ENCODE measurements around the gene CA5A. TPM values are rescaled to one million over a fixed set of nuclear protein-coding genes. Genes with fewer than 3 reads are reported as not detected.

Gene CA5A
- total and polyA plus RNA-seq, 2 of the 13 experiments (the other 11 are each of a cell fraction or from before 2014, with no cell fraction given) = 66.8 to 106 TPM

GRCh38 chr16:87847467-87847784 is 88.9 kb downstream of the CA5A start (continued):
- TF ChIP-seq NR2F2 (IDR thresholded peaks at IDR 0.05; ENCODE audit: borderline replicate concordance, low read depth) (no peak), ELK4 (CRISPR knock-in tag; IDR thresholded peaks at IDR 0.05; ENCODE audit: borderline replicate concordance) (no peak), HES4 (CRISPR knock-in tag; IDR thresholded peaks at IDR 0.05; ENCODE audit: borderline replicate concordance) (peak; percentile 58; the same call in 1 of the 2 replicates), ZSCAN31 (CRISPR knock-in tag; IDR thresholded peaks at IDR 0.05; ENCODE audit: low read depth) (no peak), ZNF264 (CRISPR knock-in tag; IDR thresholded peaks at IDR 0.05) (no peak), CREBL2 (CRISPR knock-in tag; IDR thresholded peaks at IDR 0.05; ENCODE audit: borderline replicate concordance) (no peak), ZNF768 (CRISPR knock-in tag; IDR thresholded peaks at IDR 0.05) (peak; percentile 85; the same call in 1 of the 2 replicates), ZNF710 (CRISPR knock-in tag; IDR thresholded peaks at IDR 0.05; ENCODE audit: borderline replicate concordance) (no peak), PCBP1 (IDR thresholded peaks at IDR 0.05; ENCODE audit: borderline replicate concordance, low read depth, low read length) (0 out of 2 replicates have a peak, but pooled peaks have one; percentile 24), ARID4A (CRISPR knock-in tag; IDR thresholded peaks at IDR 0.05; ENCODE audit: borderline replicate concordance) (no peak; the same call in 1 of the 2 replicates), EED (CRISPR knock-in tag; IDR thresholded peaks at IDR 0.05) (no peak; the same call in 1 of the 2 replicates), ZBTB2 (CRISPR knock-in tag; IDR thresholded peaks at IDR 0.05; ENCODE audit: low read depth) (0 out of 2 replicates have a peak, but pooled peaks have one; percentile 22), ARID3A (IDR thresholded peaks at IDR 0.05; ENCODE audit: low read depth, low read length) (no peak), ZNF281 (CRISPR knock-in tag; IDR thresholded peaks at IDR 0.05; ENCODE audit: borderline replicate concordance) (peak; percentile 85; the same call in 1 of the 2 replicates)
